ENCODE data around the gene TNNT3. TPM values are rescaled to one million over a fixed set of nuclear protein-coding genes. Genes with fewer than 3 reads are reported as not detected.

The TNNT3 gene
- total RNA-seq, 8 experiments from 2014 or later = 0.11 to 25.9 (median 3.6) TPM; not detected in 3

DNA sequence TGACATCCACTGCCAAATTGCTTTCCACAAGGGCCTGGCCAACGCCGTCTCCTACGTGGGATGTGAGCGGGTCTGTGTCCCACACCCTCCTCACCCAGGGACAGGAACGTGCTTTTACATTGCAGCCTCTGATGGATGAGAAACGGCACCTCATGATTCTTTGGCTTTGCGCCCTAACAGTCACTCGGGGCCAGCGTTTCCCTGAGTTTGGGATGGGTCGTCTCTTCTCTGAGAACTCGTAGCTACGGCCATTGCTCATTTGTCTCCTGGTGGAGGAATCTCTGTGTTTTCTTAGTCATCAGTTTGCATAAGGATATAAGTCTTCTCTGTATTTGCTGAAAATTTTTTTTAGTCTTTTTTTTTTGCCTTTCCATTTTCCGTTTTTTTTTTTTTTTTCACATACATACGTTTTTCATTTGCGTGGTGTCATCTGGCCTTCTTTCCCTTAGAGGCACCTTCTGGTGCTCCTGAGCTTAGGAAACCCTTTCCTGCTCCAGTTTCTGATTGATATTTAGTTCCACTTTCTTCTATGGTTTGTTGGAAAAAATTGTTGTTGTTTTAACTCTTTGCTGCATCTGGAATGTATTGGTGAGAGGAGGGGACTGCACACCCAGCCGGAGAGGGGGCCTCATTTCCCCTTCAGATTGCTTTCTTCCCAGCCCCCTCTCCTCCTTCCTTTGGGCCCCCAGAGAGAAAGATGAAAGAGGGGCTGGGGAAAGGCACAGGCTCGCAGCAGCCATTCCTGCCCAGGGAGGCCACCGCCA lies 12.0 kb downstream of the TNNT3 start:
- ATAC-seq (replicated peaks in 6 of 8) = peak in 3 of 8 experiments; percentile 2 to 33 (median 5)
- in situ Hi-C loops (cut with MboI; ENCODE audit: low pct_unique_long_range_greater_than_20kb in 2 of 9, low sequenced_read_pairs in 9 of 9, unreplicated experiment in 9 of 9) = no loop called here
- WGBS, 10 experiments = 5 to 77% (median 65%) methylated on average over 8 to 15 of the region's 18 CpGs
- Histone ChIP-seq H3K27ac (no peak overlapping the region), H3K4me1 (replicated peaks in 1 of 2) (peaks cover 9 to 21% of the 10 kb centered on the region in 2 donors), H3K4me3 (no peak overlapping the region)

DNA sequence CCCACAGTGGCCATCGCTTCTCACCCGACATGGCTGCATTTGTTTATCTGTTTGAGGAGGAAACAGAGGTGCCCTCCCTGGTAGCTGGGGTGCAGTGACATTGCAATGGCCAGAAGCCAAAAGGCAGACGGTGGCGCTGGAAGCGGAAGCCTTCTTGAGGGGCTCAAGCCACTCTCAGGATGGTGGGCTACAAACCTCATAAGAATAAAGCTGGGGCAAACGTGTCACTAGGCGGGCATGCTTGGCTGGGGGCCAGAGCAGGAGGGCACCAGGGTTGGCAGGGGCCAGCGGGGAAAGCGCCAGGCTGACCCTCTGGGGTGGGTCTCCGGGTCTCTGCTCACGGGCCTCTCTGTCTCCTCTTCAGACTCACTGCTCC lies 12.6 kb downstream of the TNNT3 start:
- 83 to 100% (median 91%) methylated on average over 1 to 8 of the region's 11 CpGs; no CpG with 5 or more reads in 6 of the 10 experiments for WGBS, 10 experiments
- in situ Hi-C loops (cut with MboI; ENCODE audit: low pct_unique_long_range_greater_than_20kb in 2 of 9, low sequenced_read_pairs in 9 of 9, unreplicated experiment in 9 of 9) = no loop called here
- no peak overlapping the region for H3K4me3 ChIP-seq
- no peak overlapping the region for H3K27ac ChIP-seq
- H3K4me1 ChIP-seq (replicated peaks in 1 of 2) = peaks cover 4 to 16% of the 10 kb centered on the region in 2 donors
- no peak for ATAC-seq (replicated peaks in 6 of 8)

DNA sequence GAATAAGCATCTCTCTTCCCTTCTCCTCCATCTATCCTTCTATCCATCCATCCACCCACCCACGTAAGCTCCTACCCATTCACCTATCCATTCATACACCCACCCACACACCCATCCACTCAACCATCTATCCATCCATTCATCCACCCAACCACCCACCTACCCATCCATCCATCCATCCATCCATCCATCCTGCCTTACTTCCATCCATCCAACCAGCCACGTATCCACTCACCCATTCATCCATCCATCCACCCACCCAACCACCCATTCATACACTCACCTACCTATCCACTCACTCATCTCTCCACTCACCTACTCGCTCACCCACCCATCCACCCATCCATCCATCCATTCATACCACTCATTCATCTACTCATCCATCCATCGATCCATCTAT lies 13.2 kb downstream of the TNNT3 start:
- in situ Hi-C loops (cut with MboI; ENCODE audit: low pct_unique_long_range_greater_than_20kb in 2 of 9, low sequenced_read_pairs in 9 of 9, unreplicated experiment in 9 of 9) = no loop called here
- Histone ChIP-seq H3K4me1 (replicated peaks in 1 of 2) (peaks cover 0 to 11% of the 10 kb centered on the region in 2 donors), H3K27ac (no peak overlapping the region), H3K4me3 (no peak overlapping the region)
- 80 to 100% (median 100%) methylated on average over 1 to 2 of the region's 4 CpGs; no CpG with 5 or more reads in 5 of the 10 experiments for WGBS, 10 experiments
- ATAC-seq (replicated peaks in 6 of 8) = no peak

DNA sequence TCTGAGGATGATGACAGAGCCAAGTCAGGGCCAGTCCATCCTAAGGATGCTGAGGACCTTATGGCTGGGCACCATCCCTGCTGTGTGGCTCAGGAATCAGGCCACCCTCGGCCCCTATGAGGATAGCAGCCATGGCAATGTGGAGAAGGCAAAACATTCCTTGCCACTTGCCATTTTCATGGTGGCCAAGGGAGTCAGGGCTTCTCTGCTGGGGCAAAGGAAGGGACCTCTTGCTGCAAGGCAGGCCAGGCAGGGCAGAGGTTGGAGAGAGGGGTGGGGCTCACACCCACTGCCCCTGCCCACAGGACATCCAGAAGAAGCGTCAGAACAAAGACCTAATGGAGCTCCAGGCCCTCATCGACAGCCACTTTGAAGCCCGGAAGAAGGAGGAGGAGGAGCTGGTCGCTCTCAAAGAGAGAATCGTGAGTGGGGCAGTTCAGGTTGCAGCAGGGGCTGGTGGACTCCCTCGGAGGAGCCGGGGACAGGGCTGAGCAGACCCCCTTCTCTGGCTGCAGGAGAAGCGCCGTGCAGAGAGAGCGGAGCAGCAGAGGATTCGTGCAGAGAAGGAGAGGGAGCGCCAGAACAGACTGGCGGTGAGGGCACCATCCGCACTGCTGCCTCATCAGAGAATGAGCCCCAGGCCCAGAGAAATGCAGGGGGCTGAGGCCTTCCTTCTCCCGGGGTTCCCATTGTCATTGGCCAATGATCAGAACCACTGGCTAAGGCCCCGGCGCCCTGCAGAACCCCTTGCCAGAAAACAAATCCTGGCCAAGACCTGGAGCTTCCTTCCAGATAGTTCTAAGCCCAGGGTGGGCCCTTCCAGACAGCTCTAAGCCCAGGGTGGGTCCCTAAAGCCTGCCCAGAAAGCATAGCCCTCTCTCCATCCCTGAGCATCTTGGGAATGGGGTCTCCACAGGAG lies 14.2 kb downstream of the TNNT3 start:
- in situ Hi-C loops (cut with MboI; ENCODE audit: low pct_unique_long_range_greater_than_20kb in 2 of 9, low sequenced_read_pairs in 9 of 9, unreplicated experiment in 9 of 9) = no loop called here
- ATAC-seq (replicated peaks in 6 of 8) = no peak
- Histone ChIP-seq H3K27ac (no peak overlapping the region), H3K4me3 (no peak overlapping the region), H3K4me1 (replicated peaks in 1 of 2) (peaks cover 0 to 11% of the 10 kb centered on the region in 2 donors)
- WGBS, 10 experiments = 0 to 83% (median 70%) methylated on average over 1 to 18 of the region's 18 CpGs; no CpG with 5 or more reads in 2 of the 10 experiments

DNA sequence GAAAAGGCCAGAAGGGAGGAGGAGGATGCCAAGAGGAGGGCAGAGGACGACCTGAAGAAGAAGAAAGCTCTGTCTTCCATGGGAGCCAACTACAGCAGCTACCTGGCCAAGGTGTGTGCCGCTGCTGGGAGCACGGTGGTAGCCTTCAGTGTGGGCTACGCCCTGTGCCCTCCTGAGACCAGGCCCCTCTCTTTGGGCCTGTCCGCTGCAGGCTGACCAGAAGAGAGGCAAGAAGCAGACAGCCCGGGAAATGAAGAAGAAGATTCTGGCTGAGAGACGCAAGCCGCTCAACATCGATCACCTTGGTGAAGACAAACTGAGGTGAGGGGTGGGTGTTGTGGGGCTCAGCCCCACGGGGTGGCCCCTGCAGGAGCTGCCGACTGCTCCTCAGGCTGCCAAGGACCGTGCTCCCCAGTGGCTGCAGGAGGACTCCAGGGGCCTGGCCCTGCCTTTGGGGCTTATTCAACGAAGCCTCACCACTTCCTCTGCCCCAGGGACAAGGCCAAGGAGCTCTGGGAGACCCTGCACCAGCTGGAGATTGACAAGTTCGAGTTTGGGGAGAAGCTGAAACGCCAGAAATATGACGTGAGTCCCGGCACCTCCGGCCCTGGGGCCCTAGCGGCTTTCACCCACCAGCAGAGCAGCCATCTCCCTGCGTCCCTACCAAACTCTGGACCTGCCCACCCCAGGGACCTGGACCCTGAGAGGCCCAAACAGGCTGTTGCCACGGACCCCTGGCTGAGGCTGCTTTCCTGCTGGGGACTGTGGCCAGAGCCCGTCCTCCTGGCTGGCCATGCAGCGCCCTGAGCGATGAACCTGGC lies 15.0 kb downstream of the TNNT3 start:
- ATAC-seq (replicated peaks in 6 of 8) = no peak
- WGBS, 10 experiments = 20 to 100% (median 84%) methylated on average over 1 to 11 of the region's 24 CpGs; no CpG with 5 or more reads in 6 of the 10 experiments
- in situ Hi-C loops (cut with MboI; ENCODE audit: low pct_unique_long_range_greater_than_20kb in 2 of 9, low sequenced_read_pairs in 9 of 9, unreplicated experiment in 9 of 9) = no loop called here

DNA sequence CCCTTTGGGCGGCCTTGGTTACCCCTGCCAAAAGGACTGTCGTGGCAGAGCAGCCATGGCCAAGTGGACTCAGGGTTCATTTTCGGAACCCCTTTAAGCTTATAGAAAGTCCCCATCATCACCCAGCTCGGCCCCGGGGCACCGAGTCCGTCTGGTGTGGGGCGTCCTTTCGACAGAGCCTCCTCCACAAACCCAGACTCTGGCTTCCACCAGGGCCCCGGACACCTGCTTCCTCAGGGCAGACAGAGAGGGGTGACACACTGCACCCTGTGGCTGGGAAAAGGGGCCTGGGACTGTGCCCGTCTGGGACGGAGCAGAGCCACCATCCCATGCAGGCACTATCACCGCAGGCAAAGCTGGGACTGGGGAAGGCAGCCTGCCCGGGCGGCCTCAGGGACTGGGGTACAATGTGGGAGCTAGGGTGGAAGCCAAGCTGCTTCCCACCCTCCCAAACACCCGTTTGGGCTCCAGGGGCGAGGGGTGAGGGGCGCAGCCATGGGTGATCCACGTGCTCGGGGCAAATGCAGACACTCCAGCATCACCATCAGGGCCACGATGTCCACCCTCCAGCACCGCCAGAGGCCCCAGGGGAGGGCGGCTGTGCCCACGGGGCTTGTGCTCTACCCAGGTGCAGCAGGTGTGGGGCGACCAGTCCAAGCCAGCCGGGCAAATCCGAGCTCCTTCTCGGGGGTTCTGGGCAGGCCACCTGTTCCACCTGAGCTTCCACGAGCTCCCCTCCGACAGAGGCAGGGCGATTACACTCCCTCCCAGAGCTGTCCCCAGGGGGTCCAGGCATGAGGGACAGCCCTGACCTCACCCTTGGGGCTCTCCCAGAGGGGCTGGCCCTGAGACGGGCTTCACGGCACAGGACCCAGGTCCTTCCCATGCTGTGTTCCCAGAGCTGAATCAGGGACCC lies 15.9 kb downstream of the TNNT3 start:
- H3K27ac ChIP-seq = no peak overlapping the region
- WGBS, 10 experiments = 85 to 92% methylated on average over 2 to 6 of the region's 33 CpGs; no CpG with 5 or more reads in 8 of the 10 experiments
- no peak overlapping the region for H3K4me3 ChIP-seq
- in situ Hi-C loops (cut with MboI; ENCODE audit: low pct_unique_long_range_greater_than_20kb in 2 of 9, low sequenced_read_pairs in 9 of 9, unreplicated experiment in 9 of 9) = no loop called here
- H3K4me1 ChIP-seq (replicated peaks in 1 of 2) = peaks cover 3 to 11% of the 10 kb centered on the region in 2 donors
- no peak for ATAC-seq (replicated peaks in 6 of 8)

More for the DNA sequence above, 15.0 kb downstream of the TNNT3 start:
- Histone ChIP-seq H3K4me1 (replicated peaks in 1 of 2) (peaks cover 3 to 11% of the 10 kb centered on the region in 2 donors), H3K4me3 (no peak overlapping the region), H3K27ac (no peak overlapping the region)

DNA sequence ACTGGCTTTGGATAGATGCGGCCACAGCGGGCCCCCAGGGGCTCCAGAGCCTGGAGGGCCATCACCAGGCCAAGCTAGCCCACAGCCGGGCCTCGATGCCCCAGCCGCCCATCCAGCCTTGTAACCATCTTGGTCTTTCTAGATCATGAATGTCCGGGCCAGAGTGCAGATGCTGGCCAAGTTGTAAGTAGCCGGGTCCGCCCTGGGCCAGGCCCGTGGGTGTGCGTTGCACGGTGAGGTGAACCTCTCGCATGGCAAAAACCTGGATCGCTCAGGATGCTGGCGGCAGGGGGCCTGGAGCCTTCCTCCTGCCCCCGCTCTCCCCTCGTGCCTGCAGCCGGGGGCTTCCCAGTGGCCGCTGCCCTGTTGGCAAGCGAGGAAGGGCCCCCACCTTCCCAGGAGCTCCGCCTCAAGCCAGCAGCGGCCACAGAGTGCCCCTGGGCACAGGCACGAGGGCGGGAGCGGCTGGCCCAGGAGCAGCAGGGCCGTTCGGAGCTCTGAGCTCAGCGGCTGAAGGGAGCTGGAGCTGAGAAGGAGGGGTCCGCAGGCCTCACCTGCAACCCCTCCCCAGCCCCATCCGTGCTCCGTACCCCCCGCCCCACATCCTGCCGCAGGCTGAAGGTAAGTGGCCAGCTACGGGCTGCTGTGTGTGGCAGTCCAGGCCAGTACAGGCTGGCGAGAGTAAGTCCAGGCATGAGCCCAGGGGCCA lies 16.7 kb downstream of the TNNT3 start:
- H3K27ac ChIP-seq = no peak overlapping the region
- in situ Hi-C loops (cut with MboI; ENCODE audit: low pct_unique_long_range_greater_than_20kb in 2 of 9, low sequenced_read_pairs in 9 of 9, unreplicated experiment in 9 of 9) = no loop called here
- H3K4me1 ChIP-seq (replicated peaks in 1 of 2) = peaks cover 3 to 9% of the 10 kb centered on the region in 2 donors
- ATAC-seq (replicated peaks in 6 of 8) = peak in 1 of 8 experiments; percentile 41
- no peak overlapping the region for H3K4me3 ChIP-seq
- 68 to 100% (median 80%) methylated on average over 1 to 10 of the region's 34 CpGs; no CpG with 5 or more reads in 3 of the 10 experiments for WGBS, 10 experiments

DNA sequence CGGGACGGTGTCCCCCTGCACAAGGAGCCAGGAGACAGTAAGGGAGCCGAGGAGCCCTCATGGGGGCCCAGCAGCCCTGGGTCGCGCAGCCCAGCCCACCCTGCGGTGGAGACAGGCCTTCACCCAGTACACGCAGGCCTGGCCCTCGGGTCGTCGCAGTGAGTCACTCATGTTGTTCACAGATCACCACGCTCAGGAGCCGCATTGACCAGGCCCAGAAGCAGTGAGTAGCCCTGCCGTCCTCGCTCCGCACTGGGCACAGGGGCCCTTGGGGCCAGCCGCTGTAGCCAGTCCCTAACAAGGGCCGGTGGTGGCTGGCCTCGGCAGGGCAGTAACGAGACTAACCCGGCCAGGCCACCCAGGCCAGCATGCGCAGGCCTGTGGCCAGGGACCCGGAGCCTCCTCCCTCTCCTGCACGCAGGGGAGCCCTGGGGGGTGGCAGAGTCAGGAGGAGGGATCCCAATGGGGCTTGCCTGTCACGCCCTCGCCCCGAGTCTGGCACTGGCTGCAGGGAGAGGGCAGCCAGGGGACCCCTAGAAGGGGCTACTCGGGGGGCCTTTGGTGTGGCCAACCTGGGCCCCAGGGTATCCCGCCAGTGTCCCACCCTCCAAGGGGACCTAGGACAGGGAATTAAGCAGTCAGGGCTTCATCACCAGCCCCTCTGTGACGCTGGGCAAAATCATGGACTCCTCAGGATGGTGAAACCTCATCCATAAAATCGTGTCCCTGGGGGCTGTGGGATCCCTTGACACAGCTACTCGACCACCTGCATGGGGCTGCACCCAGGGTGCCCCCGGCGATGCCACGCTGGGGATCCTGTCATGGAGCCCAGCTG lies 17.5 kb downstream of the TNNT3 start:
- ATAC-seq (replicated peaks in 6 of 8) = peak in 3 of 8 experiments; percentile 3 to 36 (median 25)
- in situ Hi-C loops (cut with MboI; ENCODE audit: low pct_unique_long_range_greater_than_20kb in 2 of 9, low sequenced_read_pairs in 9 of 9, unreplicated experiment in 9 of 9) = no loop called here
- 40 to 87% (median 81%) methylated on average over 1 to 11 of the region's 34 CpGs; no CpG with 5 or more reads in 6 of the 10 experiments for WGBS, 10 experiments

DNA sequence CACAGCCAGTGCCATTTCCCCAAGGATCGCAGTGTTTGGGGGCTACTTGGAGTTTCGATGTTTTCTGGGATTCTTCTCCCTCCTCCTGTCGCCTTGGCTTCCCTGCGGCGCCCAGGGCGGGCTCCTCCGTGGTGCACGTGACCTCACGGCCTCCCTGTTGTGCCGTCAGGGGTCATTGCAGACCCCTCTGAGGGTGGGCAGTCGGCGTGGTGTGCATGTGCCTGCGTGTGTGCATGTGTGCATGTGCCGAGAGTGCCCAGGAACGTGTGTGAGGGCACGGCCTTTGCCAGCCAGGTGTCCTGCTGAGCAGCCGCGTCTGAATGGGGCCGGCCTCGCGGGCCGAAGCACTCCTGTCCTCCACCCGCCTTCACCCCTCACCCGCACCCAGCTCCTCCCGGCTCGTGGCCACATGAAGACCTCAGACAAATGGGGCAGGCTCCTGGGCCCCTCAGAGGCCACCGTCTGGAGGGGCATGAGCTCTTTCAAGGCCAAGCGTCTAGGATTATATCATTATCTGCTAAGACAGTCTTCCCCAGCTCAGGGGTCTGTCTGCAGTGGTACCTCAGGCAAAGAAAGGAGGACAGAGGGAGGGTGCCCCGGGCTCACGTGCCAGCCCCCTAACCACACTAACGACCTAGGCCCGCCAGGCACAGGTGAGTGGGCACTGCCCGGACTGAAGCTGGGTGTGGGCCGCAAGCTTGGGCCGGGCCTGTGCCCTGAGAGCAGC lies 18.3 kb downstream of the TNNT3 start:
- 80 to 100% methylated on average over 1 of the region's 35 CpGs; no CpG with 5 or more reads in 8 of the 10 experiments for whole genome bisulfite sequencing, 10 experiments
- Histone ChIP-seq H3K27ac (no peak overlapping the region), H3K4me3 (no peak overlapping the region), H3K4me1 (replicated peaks in 1 of 2) (peaks cover 5 to 7% of the 10 kb centered on the region in 2 donors)
- in situ Hi-C loops (cut with MboI; ENCODE audit: low pct_unique_long_range_greater_than_20kb in 2 of 9, low sequenced_read_pairs in 9 of 9, unreplicated experiment in 9 of 9) = no loop called here
- no peak for ATAC-seq (replicated peaks in 6 of 8)

More for the DNA sequence above, 17.5 kb downstream of the TNNT3 start:
- peaks cover 1 to 3% of the 10 kb centered on the region in 2 donors for H3K4me1 ChIP-seq (replicated peaks in 1 of 2)
- H3K27ac ChIP-seq = no peak overlapping the region
- H3K4me3 ChIP-seq = no peak overlapping the region

DNA sequence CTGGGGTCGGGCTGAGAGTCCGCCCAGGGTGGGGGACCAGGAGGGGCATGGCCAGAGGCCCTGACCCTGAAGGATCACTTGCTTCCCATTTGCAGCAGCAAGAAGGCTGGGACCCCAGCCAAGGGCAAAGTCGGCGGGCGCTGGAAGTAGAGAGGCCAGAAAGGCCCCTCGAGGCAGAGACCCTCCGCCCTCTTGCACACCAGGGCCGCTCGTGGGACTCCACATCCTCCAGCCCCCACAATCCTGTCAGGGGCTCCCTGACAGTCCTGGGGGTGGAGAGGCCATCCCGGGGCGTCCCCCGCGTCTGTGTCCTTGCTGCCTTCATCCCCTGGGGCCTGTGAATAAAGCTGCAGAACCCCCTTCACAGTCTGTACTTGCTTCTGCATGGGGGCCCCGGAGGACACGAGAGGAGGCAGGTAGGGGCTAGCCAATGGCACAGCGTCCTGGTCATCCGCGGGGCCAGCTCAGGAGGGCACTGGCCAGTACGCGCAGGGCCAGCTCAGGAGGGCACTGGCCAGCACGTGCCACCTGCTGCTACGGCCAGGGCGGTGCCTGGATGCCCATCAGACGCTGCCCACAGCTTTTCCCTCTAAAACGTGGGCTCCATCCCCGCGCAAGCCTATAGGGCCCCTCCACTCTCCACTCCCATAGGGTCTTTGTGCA lies 19.0 kb downstream of the TNNT3 start:
- in situ Hi-C loops (cut with MboI; ENCODE audit: low pct_unique_long_range_greater_than_20kb in 2 of 9, low sequenced_read_pairs in 9 of 9, unreplicated experiment in 9 of 9) = no loop called here
- 54 to 87% methylated on average over 3 to 7 of the region's 27 CpGs; no CpG with 5 or more reads in 8 of the 10 experiments for WGBS, 10 experiments
- Histone ChIP-seq H3K4me1 (replicated peaks in 1 of 2) (peaks cover 5 to 7% of the 10 kb centered on the region in 2 donors), H3K4me3 (no peak overlapping the region), H3K27ac (no peak overlapping the region)
- peak in 1 of 8 experiments; percentile 3 for ATAC-seq (replicated peaks in 6 of 8)

Measured in motor neuron (in vitro differentiated cells).